Activated CD4-positive, CD25-positive, alpha-beta regulatory T cell treated with anti-CD3 and anti-CD28 coated beads, Interleukin-2, amount 50 U/mL, for 24 hours (primary cell): ENCODE results near the gene WFDC12.
"Not testable (repeated sequence)": the region's sequence is repeated elsewhere in the genome, so short reads cannot be mapped to it uniquely, and the experiment has no call there.

Experiments used
- ATAC-seq, 2 donors: fragments of 150-1000 bp; cut with Tn5 transposase; one replicate each; pipeline ENCODE4 v1.10.0; 2021; ENCODE audit warnings: mild to moderate bottlenecking in 1 of 2, moderate library complexity in 1 of 2

Gene WFDC12

GRCh38 chr20:45124365-45124764 is at the start of gene WFDC12:
Gene WFDC12 (minus strand): TSS chr20:45124465. CDS start chr20:45124447, 18 bp downstream.
- ATAC-seq = no peak

- ATAC-seq = no peak
These were observed 49.3 kb upstream of the WFDC12 start for GRCh38 chr20:45173522-45173921.

GRCh38 chr20:45164906-45165305 is 40.6 kb upstream of the WFDC12 start:
- ATAC-seq = no peak

- ATAC-seq = no peak
These were observed 39.0 kb upstream of the WFDC12 start for GRCh38 chr20:45163083-45163803.

GRCh38 chr20:45157962-45158361 is 33.7 kb upstream of the WFDC12 start:
- no peak for ATAC-seq

GRCh38 chr20:45156713-45157112 is 32.4 kb upstream of the WFDC12 start:
- no peak for ATAC-seq

GRCh38 chr20:45154794-45155193 is 30.5 kb upstream of the WFDC12 start:
- ATAC-seq = not testable (repeated sequence)

- ATAC-seq = no peak
These were observed 29.9 kb upstream of the WFDC12 start for GRCh38 chr20:45154183-45154582.

GRCh38 chr20:45153752-45154151 is 29.5 kb upstream of the WFDC12 start:
- no peak for ATAC-seq

GRCh38 chr20:45153147-45153546 is 28.9 kb upstream of the WFDC12 start:
- ATAC-seq = no peak

- ATAC-seq = no peak
These were observed 28.1 kb upstream of the WFDC12 start for GRCh38 chr20:45152405-45152804.

GRCh38 chr20:45149062-45149461 is 24.8 kb upstream of the WFDC12 start:
- ATAC-seq = no peak

GRCh38 chr20:45140836-45141235 is 16.6 kb upstream of the WFDC12 start:
- no peak for ATAC-seq

GRCh38 chr20:45139733-45140375 is 15.6 kb upstream of the WFDC12 start:
- not testable (repeated sequence) for ATAC-seq

GRCh38 chr20:45138561-45139300 is 14.5 kb upstream of the WFDC12 start:
- ATAC-seq = peak in 1 of 2 donors; percentile 53

GRCh38 chr20:45136911-45137310 is 12.6 kb upstream of the WFDC12 start:
- ATAC-seq = no peak

GRCh38 chr20:45128099-45128498 is 3.8 kb upstream of the WFDC12 start:
- ATAC-seq = no peak

GRCh38 chr20:45121388-45121787 is 2.9 kb downstream of the WFDC12 start:
- no peak for ATAC-seq

- ATAC-seq = no peak
These were observed 4.6 kb downstream of the WFDC12 start for GRCh38 chr20:45119556-45120266.

- ATAC-seq = no peak
These were observed 6.2 kb downstream of the WFDC12 start for GRCh38 chr20:45118028-45118427.

GRCh38 chr20:45117581-45117980 is 6.7 kb downstream of the WFDC12 start:
- no peak for ATAC-seq

GRCh38 chr20:45115829-45116228 is 8.4 kb downstream of the WFDC12 start:
- peak in 1 of 2 donors; percentile 34 for ATAC-seq

GRCh38 chr20:45115386-45115774 is 8.9 kb downstream of the WFDC12 start:
- ATAC-seq = no peak
